HEK293T (cell line): ENCODE data around the gene PAM.

Experiments
- BHLHE40 ChIP-seq: fragments of 450-650 bp; IDR thresholded peaks from 2 replicates; pipeline ENCODE4 v1.6.1; 2016; ENCODE audit warnings: mild to moderate bottlenecking, moderate library complexity, borderline replicate concordance
- FOXM1 ChIP-seq: fragments of 450-650 bp; IDR thresholded peaks from 2 replicates; pipeline ENCODE4 v1.6.1; 2017; ENCODE audit warnings: mild to moderate bottlenecking, borderline replicate concordance
- SP1 ChIP-seq: fragments of 450-650 bp; IDR thresholded peaks from 2 replicates; pipeline ENCODE4 v1.6.1; 2017
- SUZ12 ChIP-seq: fragments of 450-650 bp; IDR thresholded peaks from 2 replicates; pipeline ENCODE4 v1.6.1; 2016; ENCODE audit warnings: mild to moderate bottlenecking

GRCh38 chr5:103031607-103032006 lies 276.5 kb downstream of the PAM start:
- TF ChIP-seq FOXM1 (no peak), BHLHE40 (no peak), SUZ12 (no peak), SP1 (no peak)
